Measurements from ENCODE around the gene HELZ. TPM values are rescaled to one million over a fixed set of nuclear protein-coding genes. Genes with fewer than 3 reads are reported as not detected.

The HELZ gene
- total and polyA plus RNA-seq, 4 donors = 14.6 to 71.6 (median 33.9) TPM

GRCh38 chr17:67217446-67217845, 27.6 kb downstream of the HELZ start:
- peaks cover 23% of the 10 kb centered on the region for H3K36me3 ChIP-seq (ENCODE audit: control insufficient read depth, insufficient read depth, low read length)
- WGBS (ENCODE audit: insufficient coverage) = 93% methylated on average over 4 of the region's 4 CpGs
- no peaks in the 10 kb centered on the region for H3K9me3 ChIP-seq (ENCODE audit: control insufficient read depth, insufficient read depth, low read length)
- H3K27me3 ChIP-seq (ENCODE audit: control insufficient read depth, insufficient read depth, low read length) = no peaks in the 10 kb centered on the region
- DNase-seq (ENCODE audit: low read depth in 4 of 6, low spot score in 6 of 6) = no peak
- no peak overlapping the region for H3K27ac ChIP-seq (ENCODE audit: low read depth, low read length)
- H3K4me3 ChIP-seq (ENCODE audit: low read depth, low read length) = no peak overlapping the region
- no peaks in the 10 kb centered on the region for H3K4me1 ChIP-seq (ENCODE audit: control insufficient read depth, insufficient read depth, low read length)

GRCh38 chr17:67216578-67217320, 28.2 kb downstream of the HELZ start:
- no peaks in the 10 kb centered on the region for H3K27me3 ChIP-seq (ENCODE audit: control insufficient read depth, insufficient read depth, low read length)
- 95% methylated on average over 10 of the region's 10 CpGs for WGBS (ENCODE audit: insufficient coverage)
- H3K27ac ChIP-seq (ENCODE audit: low read depth, low read length) = no peak overlapping the region
- peaks cover 23% of the 10 kb centered on the region for H3K36me3 ChIP-seq (ENCODE audit: control insufficient read depth, insufficient read depth, low read length)
- H3K4me1 ChIP-seq (ENCODE audit: control insufficient read depth, insufficient read depth, low read length) = no peaks in the 10 kb centered on the region
- no peaks in the 10 kb centered on the region for H3K9me3 ChIP-seq (ENCODE audit: control insufficient read depth, insufficient read depth, low read length)
- DNase-seq (ENCODE audit: low read depth in 4 of 6, low spot score in 6 of 6) = no peak
- no peak overlapping the region for H3K4me3 ChIP-seq (ENCODE audit: low read depth, low read length)

GRCh38 chr17:67215991-67216421, 29.0 kb downstream of the HELZ start:
- no peaks in the 10 kb centered on the region for H3K4me1 ChIP-seq (ENCODE audit: control insufficient read depth, insufficient read depth, low read length)
- H3K27me3 ChIP-seq (ENCODE audit: control insufficient read depth, insufficient read depth, low read length) = no peaks in the 10 kb centered on the region
- H3K27ac ChIP-seq (ENCODE audit: low read depth, low read length) = no peak overlapping the region
- no peaks in the 10 kb centered on the region for H3K9me3 ChIP-seq (ENCODE audit: control insufficient read depth, insufficient read depth, low read length)
- H3K4me3 ChIP-seq (ENCODE audit: low read depth, low read length) = no peak overlapping the region
- 92% methylated on average over 6 of the region's 7 CpGs for WGBS (ENCODE audit: insufficient coverage)
- H3K36me3 ChIP-seq (ENCODE audit: control insufficient read depth, insufficient read depth, low read length) = peaks cover 23% of the 10 kb centered on the region
- no peak for DNase-seq (ENCODE audit: low read depth in 4 of 6, low spot score in 6 of 6)

GRCh38 chr17:67212714-67213417, 32.1 kb downstream of the HELZ start:
- 100% methylated on average over 7 of the region's 9 CpGs for WGBS (ENCODE audit: insufficient coverage)
- Histone ChIP-seq H3K9me3 (ENCODE audit: control insufficient read depth, insufficient read depth, low read length) (no peaks in the 10 kb centered on the region), H3K36me3 (ENCODE audit: control insufficient read depth, insufficient read depth, low read length) (peaks cover 21% of the 10 kb centered on the region), H3K4me1 (ENCODE audit: control insufficient read depth, insufficient read depth, low read length) (no peaks in the 10 kb centered on the region), H3K4me3 (ENCODE audit: low read depth, low read length) (no peak overlapping the region), H3K27me3 (ENCODE audit: control insufficient read depth, insufficient read depth, low read length) (no peaks in the 10 kb centered on the region), H3K27ac (ENCODE audit: low read depth, low read length) (no peak overlapping the region)
- no peak for DNase-seq (ENCODE audit: low read depth in 4 of 6, low spot score in 6 of 6)

- WGBS (ENCODE audit: insufficient coverage) = no CpG with 5 or more reads among the region's 5 CpGs
Measured at GRCh38 chr17:67212231-67212630, 32.8 kb downstream of the HELZ start.

GRCh38 chr17:67211742-67212141, 33.3 kb downstream of the HELZ start:
- WGBS (ENCODE audit: insufficient coverage) = 80% methylated on average over 4 of the region's 5 CpGs
- no peak for DNase-seq (ENCODE audit: low read depth in 4 of 6, low spot score in 6 of 6)
- no peaks in the 10 kb centered on the region for H3K27me3 ChIP-seq (ENCODE audit: control insufficient read depth, insufficient read depth, low read length)
- H3K36me3 ChIP-seq (ENCODE audit: control insufficient read depth, insufficient read depth, low read length) = peaks cover 12% of the 10 kb centered on the region
- no peaks in the 10 kb centered on the region for H3K9me3 ChIP-seq (ENCODE audit: control insufficient read depth, insufficient read depth, low read length)
- H3K4me3 ChIP-seq (ENCODE audit: low read depth, low read length) = no peak overlapping the region
- no peaks in the 10 kb centered on the region for H3K4me1 ChIP-seq (ENCODE audit: control insufficient read depth, insufficient read depth, low read length)
- no peak overlapping the region for H3K27ac ChIP-seq (ENCODE audit: low read depth, low read length)

More at GRCh38 chr17:67212231-67212630, 32.8 kb downstream of the HELZ start:
- H3K27me3 ChIP-seq (ENCODE audit: control insufficient read depth, insufficient read depth, low read length) = no peaks in the 10 kb centered on the region
- DNase-seq (ENCODE audit: low read depth in 4 of 6, low spot score in 6 of 6) = no peak
- H3K4me3 ChIP-seq (ENCODE audit: low read depth, low read length) = no peak overlapping the region
- H3K27ac ChIP-seq (ENCODE audit: low read depth, low read length) = no peak overlapping the region
- peaks cover 15% of the 10 kb centered on the region for H3K36me3 ChIP-seq (ENCODE audit: control insufficient read depth, insufficient read depth, low read length)
- H3K9me3 ChIP-seq (ENCODE audit: control insufficient read depth, insufficient read depth, low read length) = no peaks in the 10 kb centered on the region
- H3K4me1 ChIP-seq (ENCODE audit: control insufficient read depth, insufficient read depth, low read length) = no peaks in the 10 kb centered on the region

GRCh38 chr17:67210915-67211314, 34.1 kb downstream of the HELZ start:
- Histone ChIP-seq H3K27ac (ENCODE audit: low read depth, low read length) (no peak overlapping the region), H3K4me1 (ENCODE audit: control insufficient read depth, insufficient read depth, low read length) (no peaks in the 10 kb centered on the region), H3K36me3 (ENCODE audit: control insufficient read depth, insufficient read depth, low read length) (peaks cover 10% of the 10 kb centered on the region), H3K27me3 (ENCODE audit: control insufficient read depth, insufficient read depth, low read length) (no peaks in the 10 kb centered on the region), H3K9me3 (ENCODE audit: control insufficient read depth, insufficient read depth, low read length) (no peaks in the 10 kb centered on the region), H3K4me3 (ENCODE audit: low read depth, low read length) (no peak overlapping the region)
- WGBS (ENCODE audit: insufficient coverage) = 100% methylated on average over 1 of the region's 2 CpGs
- no peak for DNase-seq (ENCODE audit: low read depth in 4 of 6, low spot score in 6 of 6)

GRCh38 chr17:67208232-67208631, 36.8 kb downstream of the HELZ start:
- H3K27me3 ChIP-seq (ENCODE audit: control insufficient read depth, insufficient read depth, low read length) = no peaks in the 10 kb centered on the region
- no peak overlapping the region for H3K4me3 ChIP-seq (ENCODE audit: low read depth, low read length)
- H3K4me1 ChIP-seq (ENCODE audit: control insufficient read depth, insufficient read depth, low read length) = no peaks in the 10 kb centered on the region
- peaks cover 2% of the 10 kb centered on the region for H3K36me3 ChIP-seq (ENCODE audit: control insufficient read depth, insufficient read depth, low read length)
- no peak overlapping the region for H3K27ac ChIP-seq (ENCODE audit: low read depth, low read length)
- H3K9me3 ChIP-seq (ENCODE audit: control insufficient read depth, insufficient read depth, low read length) = no peaks in the 10 kb centered on the region
- no CpG with 5 or more reads among the region's 4 CpGs for WGBS (ENCODE audit: insufficient coverage)
- DNase-seq (ENCODE audit: low read depth in 4 of 6, low spot score in 6 of 6) = no peak

GRCh38 chr17:67203818-67204217, 41.2 kb downstream of the HELZ start:
- DNase-seq (ENCODE audit: low read depth in 4 of 6, low spot score in 6 of 6) = no peak
- H3K9me3 ChIP-seq (ENCODE audit: control insufficient read depth, insufficient read depth, low read length) = no peaks in the 10 kb centered on the region
- H3K4me3 ChIP-seq (ENCODE audit: low read depth, low read length) = no peak overlapping the region
- no peak overlapping the region for H3K27ac ChIP-seq (ENCODE audit: low read depth, low read length)
- H3K4me1 ChIP-seq (ENCODE audit: control insufficient read depth, insufficient read depth, low read length) = no peaks in the 10 kb centered on the region
- peaks cover 13% of the 10 kb centered on the region for H3K36me3 ChIP-seq (ENCODE audit: control insufficient read depth, insufficient read depth, low read length)
- H3K27me3 ChIP-seq (ENCODE audit: control insufficient read depth, insufficient read depth, low read length) = no peaks in the 10 kb centered on the region

- Histone ChIP-seq H3K9me3 (ENCODE audit: control insufficient read depth, insufficient read depth, low read length) (no peaks in the 10 kb centered on the region), H3K27ac (ENCODE audit: low read depth, low read length) (no peak overlapping the region), H3K4me1 (ENCODE audit: control insufficient read depth, insufficient read depth, low read length) (no peaks in the 10 kb centered on the region), H3K27me3 (ENCODE audit: control insufficient read depth, insufficient read depth, low read length) (no peaks in the 10 kb centered on the region), H3K36me3 (ENCODE audit: control insufficient read depth, insufficient read depth, low read length) (peaks cover 13% of the 10 kb centered on the region), H3K4me3 (ENCODE audit: low read depth, low read length) (no peak overlapping the region)
- no CpG with 5 or more reads among the region's 1 CpG for WGBS (ENCODE audit: insufficient coverage)
- DNase-seq (ENCODE audit: low read depth in 4 of 6, low spot score in 6 of 6) = no peak
Measured at GRCh38 chr17:67202503-67202902, 42.5 kb downstream of the HELZ start.
